Loucy (cell line): ENCODE measurements around the gene COL5A1.

Experiments
- H2AFZ ChIP-seq: fragments of 200-600 bp; sonication (generic); 2 replicates; pipeline ENCODE4 v1.6.0; 2016; ENCODE audit warnings: antibody characterized with exemption, mild to moderate bottlenecking, low read length, moderate library complexity
- H3F3A ChIP-seq: fragments of 200-600 bp; 2 replicates; pipeline ENCODE4 v1.6.0; 2016; ENCODE audit warnings: antibody characterized with exemption, low read depth, mild to moderate bottlenecking
- H3K27me3 ChIP-seq: fragments of 200-600 bp; sonication (generic); 2 replicates; pipeline ENCODE4 v1.6.1; 2014; ENCODE audit warnings: low read length, mild to moderate bottlenecking; ENCODE audit not compliant: insufficient read depth, poor library complexity, severe bottlenecking
- H3K36me3 ChIP-seq: fragments of 200-600 bp; sonication (generic); 2 replicates; pipeline ENCODE4 v1.6.1; 2016; ENCODE audit warnings: low read length; ENCODE audit not compliant: insufficient read depth
- H3K4me1 ChIP-seq: fragments of 200-600 bp; sonication (generic); 2 replicates; pipeline ENCODE4 v1.5.1; 2014; ENCODE audit warnings: low read length, mild to moderate bottlenecking; ENCODE audit not compliant: insufficient read depth, poor library complexity, severe bottlenecking
- H3K4me2 ChIP-seq: fragments of 200-600 bp; sonication (generic); 2 replicates; pipeline ENCODE4 v1.6.0; 2014; ENCODE audit warnings: antibody characterized with exemption, low read length, low read depth, mild to moderate bottlenecking; ENCODE audit not compliant: poor library complexity, severe bottlenecking
- H3K4me3 ChIP-seq: fragments of 200-600 bp; sonication (generic); 2 replicates; pipeline ENCODE4 v1.5.1; 2014; ENCODE audit warnings: low read length, mild to moderate bottlenecking, mixed read lengths; ENCODE audit not compliant: poor library complexity, severe bottlenecking
- H3K79me2 ChIP-seq: fragments of 200-600 bp; sonication (generic); 2 replicates; pipeline ENCODE4 v1.6.1; 2014; ENCODE audit warnings: low read length; ENCODE audit not compliant: insufficient read depth
- H3K9ac ChIP-seq: fragments of 200-600 bp; sonication (generic); 2 replicates; pipeline ENCODE4 v1.6.0; 2014; ENCODE audit warnings: mild to moderate bottlenecking, low read depth, low read length, moderate library complexity; ENCODE audit not compliant: poor library complexity, severe bottlenecking
- H3K9me2 ChIP-seq: fragments of 200-600 bp; sonication (generic); replicated peaks from 2 replicates; pipeline ENCODE4 v1.6.1; 2016; ENCODE audit warnings: low read depth, low read length, mixed read lengths
- H3K9me3 ChIP-seq: fragments of 200-600 bp; sonication (generic); 2 replicates; pipeline ENCODE4 v1.6.1; 2014; ENCODE audit warnings: mild to moderate bottlenecking, antibody characterized with exemption, low read length, low read depth; ENCODE audit not compliant: insufficient read depth
- H4K20me1 ChIP-seq: fragments of 200-600 bp; sonication (generic); 2 replicates; pipeline ENCODE4 v1.6.0; 2014; ENCODE audit warnings: antibody characterized with exemption, low read length, mild to moderate bottlenecking; ENCODE audit not compliant: insufficient read depth, poor library complexity, severe bottlenecking
- CTCF ChIP-seq: fragments of 200-600 bp; sonication (generic); conservative IDR thresholded peaks from 2 replicates; pipeline ENCODE4 v1.5.1; 2014; ENCODE audit warnings: mild to moderate bottlenecking, antibody characterized with exemption, low read length
- EZH2phosphoT487 ChIP-seq: fragments of 200-600 bp; IDR thresholded peaks from 2 replicates; pipeline ENCODE4 v1.6.1; 2018; ENCODE audit warnings: antibody characterized with exemption, mild to moderate bottlenecking, moderate library complexity, borderline replicate concordance

Gene COL5A1

GRCh38 chr9:134611046-134611445 is 30.6 kb upstream of the COL5A1 start:
- H3K4me2 ChIP-seq: no peak overlapping the region
- no peaks in the 10 kb centered on the region for H3K79me2 ChIP-seq
- no peaks in the 10 kb centered on the region for H3K9me2 ChIP-seq
- H3K27me3 ChIP-seq: peaks cover 5% of the 10 kb centered on the region
- TF ChIP-seq EZH2phosphoT487: no peak
- no peak for TF ChIP-seq CTCF
- no peaks in the 10 kb centered on the region for H3K36me3 ChIP-seq
- no peak overlapping the region for H3K9ac ChIP-seq
- no peaks in the 10 kb centered on the region for H3F3A ChIP-seq
- peaks cover 18% of the 10 kb centered on the region for H3K9me3 ChIP-seq
- H3K4me1 ChIP-seq: no peaks in the 10 kb centered on the region
- no peaks in the 10 kb centered on the region for H4K20me1 ChIP-seq
- H2AFZ ChIP-seq: no peak overlapping the region
- H3K4me3 ChIP-seq: no peak overlapping the region

- Histone ChIP-seq H2AFZ (no peak overlapping the region), H4K20me1 (no peaks in the 10 kb centered on the region), H3K9me2 (no peaks in the 10 kb centered on the region), H3K36me3 (no peaks in the 10 kb centered on the region), H3K9me3 (peaks cover 18% of the 10 kb centered on the region), H3K79me2 (no peaks in the 10 kb centered on the region), H3K4me2 (no peak overlapping the region), H3K27me3 (peaks cover 5% of the 10 kb centered on the region), H3K4me3 (no peak overlapping the region), H3F3A (no peaks in the 10 kb centered on the region), H3K9ac (no peak overlapping the region), H3K4me1 (no peaks in the 10 kb centered on the region)
- TF ChIP-seq EZH2phosphoT487 (no peak), CTCF (no peak)
Measured at GRCh38 chr9:134612309-134612708, 29.3 kb upstream of the COL5A1 start.

- Histone ChIP-seq H3K9me3 (peaks cover 18% of the 10 kb centered on the region), H3K4me1 (no peaks in the 10 kb centered on the region), H2AFZ (no peak overlapping the region), H3K27me3 (peaks cover 5% of the 10 kb centered on the region), H3K4me2 (no peak overlapping the region), H3K79me2 (no peaks in the 10 kb centered on the region), H3K36me3 (no peaks in the 10 kb centered on the region), H3K4me3 (no peak overlapping the region), H3F3A (no peaks in the 10 kb centered on the region), H3K9ac (no peak overlapping the region), H3K9me2 (no peaks in the 10 kb centered on the region), H4K20me1 (no peaks in the 10 kb centered on the region)
- no peak for TF ChIP-seq EZH2phosphoT487
- TF ChIP-seq CTCF: no peak
Measured at GRCh38 chr9:134612715-134613114, 28.9 kb upstream of the COL5A1 start.
